Endothelial cell of umbilical vein (primary cell): ENCODE results near the gene AGTPBP1. TPM values are rescaled to one million over a fixed set of nuclear protein-coding genes. Genes with fewer than 3 reads are reported as not detected.

Experiments
- BruUV-seq: library from RNA; stranded (reverse); fragments of 400-500 nt; replicated peaks from 2 replicates; lab custom pipeline; 2021; lab: Mats Ljungman, UMichigan
- CTCF ChIA-PET: fragments of 300-600, 350-600 bp; sonication (Branson Sonifier 250); formaldehyde crosslinking; loops from one replicate; lab custom pipeline; 2021; ENCODE audit warnings: antibody characterized with exemption, inconsistent platforms; lab: Charles Lee
- POLR2A ChIA-PET: fragments of 300-600, 350-600 bp; sonication (Branson Sonifier 250); formaldehyde crosslinking; loops from one replicate; lab custom pipeline; 2021; ENCODE audit warnings: antibody characterized with exemption, inconsistent platforms; lab: Charles Lee
- DNase-seq: peaks from one replicate; pipeline ENCODE4 v3.0.0-alpha.2; 2011; ENCODE audit warnings: low read depth, low spot score
- FAIRE-seq: peaks from 2 replicates; lab custom pipeline; 2011; peaks lifted over from hg19 to GRCh38; lab: Jason Lieb, UNC
- H2AFZ ChIP-seq: 2 replicates; pipeline ENCODE4 v1.6.0; 2012; ENCODE audit warnings: low read depth, low read length, control low read depth, inconsistent platforms
- H3K27ac ChIP-seq: 2 replicates; pipeline ENCODE4 v1.5.1; 2011; ENCODE audit warnings: low read depth, mild to moderate bottlenecking, control low read depth, low read length, moderate library complexity; ENCODE audit not compliant: insufficient read depth
- H3K27me3 ChIP-seq, 2 experiments: 2 replicates each; pipeline versions ENCODE4 v1.6.0 to v1.6.1; 2011; ENCODE audit warnings: low read length in 2 of 2, mixed read lengths in 1 of 2; ENCODE audit not compliant: control insufficient read depth in 2 of 2, insufficient read depth in 2 of 2
- H3K36me3 ChIP-seq, 2 experiments: 2 replicates in 1 of 2; 3 replicates in 1 of 2; pipeline ENCODE4 v1.5.1; 2011; ENCODE audit warnings: low read length in 2 of 2, mild to moderate bottlenecking in 1 of 2, moderate library complexity in 1 of 2; ENCODE audit not compliant: control insufficient read depth in 2 of 2, insufficient read depth in 2 of 2; ENCODE audit errors: extremely low read depth in 1 of 2
- H3K4me1 ChIP-seq: 3 replicates; pipeline ENCODE4 v1.5.1; 2011; ENCODE audit warnings: mild to moderate bottlenecking, low read length; ENCODE audit not compliant: control insufficient read depth, insufficient read depth; ENCODE audit errors: extremely low read depth
- H3K4me2 ChIP-seq: 2 replicates; pipeline ENCODE4 v1.6.1; 2011; ENCODE audit warnings: low read length, control low read depth, mixed read lengths; ENCODE audit not compliant: insufficient read depth
- H3K4me3 ChIP-seq, 3 experiments: fragments of 200-600 bp in 1 of 3; sonication (generic), shearing (Covaris generic) in 1 of 3; replicated peaks in 1 of 3; 2 replicates each; pipeline ENCODE4 v1.5.1; 2011 to 2016; ENCODE audit warnings: control low read depth in 3 of 3, low read length in 3 of 3, mild to moderate bottlenecking in 2 of 3, inconsistent platforms in 1 of 3, low read depth in 1 of 3, moderate library complexity in 1 of 3; ENCODE audit not compliant: insufficient read depth in 1 of 3
- H3K79me2 ChIP-seq: 2 replicates; pipeline ENCODE4 v1.6.0; 2012; ENCODE audit warnings: low read length, inconsistent platforms; ENCODE audit not compliant: control insufficient read depth, insufficient read depth
- H3K9ac ChIP-seq: replicated peaks from 2 replicates; pipeline ENCODE3; 2011; ENCODE audit warnings: low read length, control low read depth; ENCODE audit not compliant: insufficient read depth; ENCODE audit errors: extremely low read depth
- H3K9me1 ChIP-seq: replicated peaks from 3 replicates; pipeline ENCODE4 v1.6.0; 2011; ENCODE audit warnings: mild to moderate bottlenecking, low read length; ENCODE audit not compliant: control insufficient read depth, insufficient read depth; ENCODE audit errors: extremely low read depth
- H3K9me3 ChIP-seq: replicated peaks from 2 replicates; pipeline ENCODE4 v1.5.1; 2012; ENCODE audit warnings: low read length, inconsistent platforms; ENCODE audit not compliant: control insufficient read depth, insufficient read depth
- H4K20me1 ChIP-seq: replicated peaks from 2 replicates; pipeline ENCODE3; 2011; ENCODE audit warnings: mild to moderate bottlenecking, low read length; ENCODE audit not compliant: control insufficient read depth, insufficient read depth; ENCODE audit errors: extremely low read depth
- CTCF ChIP-seq, 2 donors: IDR thresholded peaks; 1 replicate in 1 of 2; 2 replicates in 1 of 2; pipeline ENCODE4 v1.5.1; 2011; ENCODE audit warnings: low read length in 2 of 2, mild to moderate bottlenecking in 2 of 2, moderate library complexity in 2 of 2, control low read depth in 1 of 2, inconsistent platforms in 1 of 2, low read depth in 1 of 2; ENCODE audit not compliant: insufficient read depth in 1 of 2; ENCODE audit errors: extremely low read depth in 1 of 2
- EZH2 ChIP-seq: IDR thresholded peaks from 2 replicates; pipeline ENCODE4 v1.6.1; 2012; ENCODE audit warnings: borderline replicate concordance, low read depth, mild to moderate bottlenecking, moderate library complexity, low read length, inconsistent platforms; ENCODE audit not compliant: severe bottlenecking
- MYC ChIP-seq: IDR thresholded peaks from one replicate; pipeline ENCODE4 v1.6.1; 2011; ENCODE audit warnings: mild to moderate bottlenecking, low read depth, low read length
- POLR2AphosphoS5 ChIP-seq: IDR thresholded peaks from 2 replicates; pipeline ENCODE4 v1.6.1; 2012; ENCODE audit warnings: low read depth, mild to moderate bottlenecking, control low read depth, low read length, moderate library complexity; ENCODE audit not compliant: insufficient read depth
- dilution Hi-C: fragments of 300-500 bp; cut with MboI; formaldehyde crosslinking; loops from one replicate; pipeline ENCODE4 v1.15.0; 2019; ENCODE audit warnings: low sequenced_read_pairs; ENCODE audit not compliant: extremely low pct_ligation_motif_present
- intact Hi-C: fragments of 100-400 bp; cut with micrococcal nuclease; formaldehyde crosslinking; loops from one replicate; pipeline ENCODE4 v1.10.0; 2022
- polyA plus RNA-seq, 4 experiments: library from polyadenylated mRNA; depleted of rRNA in 3 of 4; stranded (reverse) in 3 of 4; unstranded in 1 of 4; fragments of >200 nt; gene quantifications; 2 replicates each; pipeline versions ENCODE4 v1.2.1 to v1.2.3, GENCODE V29; 2011 to 2012; ENCODE audit warnings: missing spikeins in 1 of 4
- total RNA-seq: library from RNA; stranded (reverse); gene quantifications from 2 replicates; pipeline ENCODE4 v1.2.3, GENCODE V29; 2021

AGTPBP1 gene
- total and polyA plus RNA-seq, 2 donors (not counting 3 experiments of a cell fraction or from before 2014, with no cell fraction given): 4.2 to 18.4 TPM

GRCh38 chr9:85522459-85523092 lies 219.2 kb downstream of the AGTPBP1 start:
- Histone ChIP-seq H4K20me1 (no peaks in the 10 kb centered on the region), H2AFZ (peak overlapping the region; percentile 91), H3K9me3 (no peaks in the 10 kb centered on the region), H3K36me3 (no peaks in the 10 kb centered on the region), H3K9ac (no peak overlapping the region), H3K4me3 (peak overlapping the region; percentile 12 to 55 (median 34)), H3K79me2 (no peaks in the 10 kb centered on the region), H3K4me1 (peaks cover 14% of the 10 kb centered on the region), H3K4me2 (peak overlapping the region; percentile 73), H3K27me3 (peaks cover 13 to 29% of the 10 kb centered on the region in 2 experiments), H3K9me1 (no peaks in the 10 kb centered on the region), H3K27ac (no peak overlapping the region)
- TF ChIP-seq POLR2AphosphoS5 (no peak), EZH2 (no peak), MYC (no peak), CTCF (IDR thresholded peaks at IDR 0.05; ENCODE audit: extremely low read depth in 1 of 2, insufficient read depth in 1 of 2, low read depth in 1 of 2, low read length in 2 of 2) (no peak)
- ChIA-PET CTCF (interaction anchor here (0.7 kb wide), 1 partner anchor 88 kb away, joined by 4 read pairs; no protein-coding TSS in a partner anchor), POLR2A (no interaction called here)
- BruUV-seq: no TSS peak
- dilution Hi-C loops (no loop called here), intact Hi-C loops (no loop called here)
- DNase-seq (peak; percentile 26), FAIRE-seq (peak; percentile 55)
